ENCODE measurements around the gene ENOPH1. TPM values are rescaled to one million over a fixed set of nuclear protein-coding genes. Genes with fewer than 3 reads are reported as not detected.

The ENOPH1 gene
- 23.7 TPM for polyA plus RNA-seq (2013, experiment 1 of 2)
- polyA plus RNA-seq (2013, experiment 2 of 2): 25.9 TPM

DNA sequence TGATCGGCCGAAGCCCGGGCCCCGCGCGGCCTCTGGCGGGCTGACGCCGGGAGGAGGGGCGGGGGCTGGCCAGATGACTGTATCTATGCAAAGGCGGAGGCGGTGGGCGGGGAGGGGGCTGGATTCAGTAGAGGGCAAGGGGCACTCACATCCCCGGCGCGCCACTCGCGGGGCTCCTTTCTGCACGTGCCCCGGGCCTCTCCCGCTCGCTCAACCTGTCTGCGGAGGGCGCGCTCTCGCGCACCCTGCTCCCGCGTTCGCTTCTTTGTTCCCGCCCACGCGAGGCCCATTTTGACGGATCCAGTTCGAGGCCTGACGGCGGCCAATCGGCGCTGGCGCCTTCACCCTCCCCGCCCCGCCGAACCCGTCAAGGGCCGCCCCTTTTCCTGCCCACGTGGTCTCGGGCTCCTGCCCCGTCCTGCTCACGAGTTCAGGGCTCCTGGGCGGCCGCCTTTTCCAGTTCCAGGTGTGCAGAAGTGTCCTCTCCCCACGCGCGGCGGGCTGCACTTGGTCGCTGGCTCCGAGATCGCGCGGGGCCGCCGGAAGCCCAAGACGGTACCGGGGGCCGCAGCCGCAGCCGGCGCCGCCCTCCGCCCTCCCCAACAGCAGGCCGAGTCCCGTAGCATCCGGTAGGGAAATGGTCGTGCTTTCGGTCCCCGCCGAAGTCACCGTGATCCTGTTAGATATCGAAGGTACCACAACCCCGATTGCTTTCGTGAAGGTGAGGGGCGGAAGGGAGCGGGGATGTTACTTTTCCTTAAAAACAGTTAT is at the start of gene ENOPH1, which contains the start of gene HNRNPDL:
Gene ENOPH1, plus strand, starts transcription at position 398 of the 771 bp plus-strand sequence. Its CDS starts 240 bp downstream, at position 638.
Gene HNRNPDL, minus strand, starts transcription at position 270 of the 771 bp plus-strand sequence. CDS start 772 bp downstream, outside the sequence.
- peaks cover 8% of the 10 kb centered on the region for H3K4me1 ChIP-seq (ENCODE audit: control insufficient read depth, insufficient read depth, low read depth, low read length)
- DNase-seq: peak; percentile 96

DNA sequence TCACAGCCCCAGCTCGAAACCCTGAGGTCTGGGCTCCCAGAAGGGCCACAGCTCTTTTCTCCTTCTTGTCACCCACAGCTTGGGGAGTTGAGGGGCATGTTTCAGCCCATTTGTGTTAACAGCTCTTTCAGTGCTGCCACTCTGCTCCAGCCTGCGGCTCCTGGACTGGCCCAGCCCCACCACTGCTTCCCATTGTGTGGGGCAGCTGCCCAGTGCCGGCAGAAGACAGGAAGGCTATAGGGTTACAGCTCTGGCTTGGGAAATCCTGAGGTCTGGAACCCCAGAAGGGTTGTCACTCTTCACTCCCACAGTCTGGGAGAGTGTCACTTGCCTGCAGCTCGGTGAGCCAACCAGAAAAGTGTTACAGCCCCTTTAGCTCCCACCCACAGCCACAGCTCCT is 49.6 kb upstream of the ENOPH1 start:
- H3K4me2 ChIP-seq (ENCODE audit: low read length, poor library complexity, severe bottlenecking): no peak overlapping the region
- H3K18ac ChIP-seq (ENCODE audit: low read depth in 1 of 2, low read length in 2 of 2): no peak overlapping the region
- no peak overlapping the region for H2BK15ac ChIP-seq (ENCODE audit: low read depth, poor library complexity, severe bottlenecking)
- H2BK5ac ChIP-seq (ENCODE audit: low read depth, low read length, poor library complexity, severe bottlenecking): no peak overlapping the region
- no peak overlapping the region for H4K91ac ChIP-seq (ENCODE audit: low read length)
- H2BK120ac ChIP-seq (ENCODE audit: low read depth, low read length): no peak overlapping the region
- no peak overlapping the region for H4K8ac ChIP-seq (ENCODE audit: low read length)
- H3K4me3 ChIP-seq (ENCODE audit: insufficient read depth in 1 of 2, low read depth in 1 of 2, low read length in 2 of 2): no peak overlapping the region
- H2AK5ac ChIP-seq (ENCODE audit: low read length, severe bottlenecking): no peak overlapping the region
- DNase-seq: no peak
- no peak overlapping the region for H3K14ac ChIP-seq (ENCODE audit: low read length in 2 of 2)
- WGBS: 96% methylated on average over 4 of the region's 4 CpGs
- H3K27me3 ChIP-seq (ENCODE audit: control insufficient read depth in 1 of 2, insufficient read depth in 1 of 2, low read length in 2 of 2): no peaks in the 10 kb centered on the region
- H3K79me1 ChIP-seq (replicated peaks; ENCODE audit: low read length, poor library complexity, severe bottlenecking): peaks cover 25% of the 10 kb centered on the region
- no peak overlapping the region for H3K23ac ChIP-seq (ENCODE audit: low read length in 2 of 2)
- H3K4ac ChIP-seq (ENCODE audit: low read depth in 1 of 2, low read length in 2 of 2): no peak overlapping the region
- peaks cover 5% of the 10 kb centered on the region for H3K4me1 ChIP-seq (ENCODE audit: control insufficient read depth, insufficient read depth, low read depth, low read length)
- H3K9ac ChIP-seq (ENCODE audit: low read length): no peak overlapping the region
- H3K9me3 ChIP-seq (ENCODE audit: control insufficient read depth, low read length): no peaks in the 10 kb centered on the region
- no peak overlapping the region for H2AFZ ChIP-seq (ENCODE audit: low read depth, low read length)
- H2BK12ac ChIP-seq (ENCODE audit: low read length in 2 of 2): no peak overlapping the region
- H3K36me3 ChIP-seq (ENCODE audit: control insufficient read depth in 1 of 2, insufficient read depth in 2 of 2, low read depth in 1 of 2, low read length in 2 of 2): peaks cover 4 to 11% of the 10 kb centered on the region in 2 experiments
- H3K27ac ChIP-seq (ENCODE audit: low read length, poor library complexity, severe bottlenecking): no peak overlapping the region

More for the DNA sequence above, at the start of gene ENOPH1, which contains the start of gene HNRNPDL:
- peak within 1 kb of the TSS; percentile 76 for H2AK5ac ChIP-seq (ENCODE audit: low read length, severe bottlenecking)
- H2BK120ac ChIP-seq (ENCODE audit: low read depth, low read length): peak within 1 kb of the TSS; percentile 82
- peak within 1 kb of the TSS; percentile 100 for H3K9ac ChIP-seq (ENCODE audit: low read length)
- peak within 1 kb of the TSS in 1 of 2 experiments; percentile 98 for H3K23ac ChIP-seq (ENCODE audit: low read length in 2 of 2)
- H3K18ac ChIP-seq (ENCODE audit: low read depth in 1 of 2, low read length in 2 of 2): peak within 1 kb of the TSS; percentile 86 to 99
- H2BK5ac ChIP-seq (ENCODE audit: low read depth, low read length, poor library complexity, severe bottlenecking): peak within 1 kb of the TSS; percentile 94
- H3K27ac ChIP-seq (ENCODE audit: low read length, poor library complexity, severe bottlenecking): peak within 1 kb of the TSS; percentile 98
- H3K4me3 ChIP-seq (ENCODE audit: insufficient read depth in 1 of 2, low read depth in 1 of 2, low read length in 2 of 2): peak within 1 kb of the TSS; percentile 98 to 100
- H2BK15ac ChIP-seq (ENCODE audit: low read depth, poor library complexity, severe bottlenecking): peak within 1 kb of the TSS; percentile 89
- peak within 1 kb of the TSS; percentile 95 to 100 for H3K4ac ChIP-seq (ENCODE audit: low read depth in 1 of 2, low read length in 2 of 2)
- under 1% methylated on average over 60 of the region's 83 CpGs for WGBS
- H4K91ac ChIP-seq (ENCODE audit: low read length): peak within 1 kb of the TSS; percentile 97
- no peaks in the 10 kb centered on the region for H3K9me3 ChIP-seq (ENCODE audit: control insufficient read depth, low read length)
- H3K4me2 ChIP-seq (ENCODE audit: low read length, poor library complexity, severe bottlenecking): peak within 1 kb of the TSS; percentile 99
- H2BK12ac ChIP-seq (ENCODE audit: low read length in 2 of 2): peak within 1 kb of the TSS; percentile 6 to 80
- H3K79me1 ChIP-seq (replicated peaks; ENCODE audit: low read length, poor library complexity, severe bottlenecking): peaks cover 10% of the 10 kb centered on the region
- H2AFZ ChIP-seq (ENCODE audit: low read depth, low read length): peak within 1 kb of the TSS; percentile 86
- no peaks in the 10 kb centered on the region for H3K27me3 ChIP-seq (ENCODE audit: control insufficient read depth in 1 of 2, insufficient read depth in 1 of 2, low read length in 2 of 2)
- peak within 1 kb of the TSS; percentile 83 for H4K8ac ChIP-seq (ENCODE audit: low read length)
- H3K14ac ChIP-seq (ENCODE audit: low read length in 2 of 2): peak within 1 kb of the TSS in 1 of 2 experiments; percentile 93
- peaks cover 8 to 33% of the 10 kb centered on the region in 2 experiments for H3K36me3 ChIP-seq (ENCODE audit: control insufficient read depth in 1 of 2, insufficient read depth in 2 of 2, low read depth in 1 of 2, low read length in 2 of 2)

DNA sequence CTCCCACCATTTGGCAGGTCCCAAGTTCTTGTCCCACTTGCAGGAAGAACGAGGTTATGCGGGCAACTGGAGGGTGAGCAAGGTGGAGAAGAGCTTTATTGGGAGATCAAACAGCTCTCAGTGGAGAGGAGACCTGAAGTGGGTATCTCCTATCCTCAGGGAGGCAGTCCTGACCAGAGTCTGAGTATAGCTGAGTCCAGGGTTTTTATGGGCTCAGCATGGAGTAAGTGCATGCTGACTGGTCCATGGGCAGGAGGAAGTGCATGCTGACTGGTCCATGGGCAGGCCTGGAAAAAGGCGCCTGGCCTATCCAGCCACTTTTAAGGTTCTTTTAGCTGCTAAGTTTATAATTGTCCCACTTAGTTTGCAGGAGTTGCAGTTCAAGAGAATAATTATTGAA is 49.2 kb upstream of the ENOPH1 start:
- H3K9me3 ChIP-seq (ENCODE audit: control insufficient read depth, low read length): no peaks in the 10 kb centered on the region
- H3K27ac ChIP-seq (ENCODE audit: low read length, poor library complexity, severe bottlenecking): no peak overlapping the region
- 97% methylated on average over 3 of the region's 3 CpGs for WGBS
- DNase-seq: no peak
- peaks cover 4% of the 10 kb centered on the region for H3K4me1 ChIP-seq (ENCODE audit: control insufficient read depth, insufficient read depth, low read depth, low read length)
- H3K4me3 ChIP-seq (ENCODE audit: insufficient read depth in 1 of 2, low read depth in 1 of 2, low read length in 2 of 2): no peak overlapping the region
- H2BK15ac ChIP-seq (ENCODE audit: low read depth, poor library complexity, severe bottlenecking): no peak overlapping the region
- peaks cover 24% of the 10 kb centered on the region for H3K79me1 ChIP-seq (replicated peaks; ENCODE audit: low read length, poor library complexity, severe bottlenecking)
- no peak overlapping the region for H3K18ac ChIP-seq (ENCODE audit: low read depth in 1 of 2, low read length in 2 of 2)
- H3K36me3 ChIP-seq (ENCODE audit: control insufficient read depth in 1 of 2, insufficient read depth in 2 of 2, low read depth in 1 of 2, low read length in 2 of 2): peaks cover 4 to 11% of the 10 kb centered on the region in 2 experiments
- H3K27me3 ChIP-seq (ENCODE audit: control insufficient read depth in 1 of 2, insufficient read depth in 1 of 2, low read length in 2 of 2): no peaks in the 10 kb centered on the region
- no peak overlapping the region for H3K23ac ChIP-seq (ENCODE audit: low read length in 2 of 2)
- H2AFZ ChIP-seq (ENCODE audit: low read depth, low read length): no peak overlapping the region
- H2BK120ac ChIP-seq (ENCODE audit: low read depth, low read length): no peak overlapping the region
- H2BK5ac ChIP-seq (ENCODE audit: low read depth, low read length, poor library complexity, severe bottlenecking): no peak overlapping the region
- H2BK12ac ChIP-seq (ENCODE audit: low read length in 2 of 2): no peak overlapping the region
- H2AK5ac ChIP-seq (ENCODE audit: low read length, severe bottlenecking): no peak overlapping the region
- no peak overlapping the region for H3K14ac ChIP-seq (ENCODE audit: low read length in 2 of 2)
- no peak overlapping the region for H4K8ac ChIP-seq (ENCODE audit: low read length)
- no peak overlapping the region for H4K91ac ChIP-seq (ENCODE audit: low read length)
- H3K4me2 ChIP-seq (ENCODE audit: low read length, poor library complexity, severe bottlenecking): no peak overlapping the region
- no peak overlapping the region for H3K4ac ChIP-seq (ENCODE audit: low read depth in 1 of 2, low read length in 2 of 2)
- H3K9ac ChIP-seq (ENCODE audit: low read length): no peak overlapping the region

DNA sequence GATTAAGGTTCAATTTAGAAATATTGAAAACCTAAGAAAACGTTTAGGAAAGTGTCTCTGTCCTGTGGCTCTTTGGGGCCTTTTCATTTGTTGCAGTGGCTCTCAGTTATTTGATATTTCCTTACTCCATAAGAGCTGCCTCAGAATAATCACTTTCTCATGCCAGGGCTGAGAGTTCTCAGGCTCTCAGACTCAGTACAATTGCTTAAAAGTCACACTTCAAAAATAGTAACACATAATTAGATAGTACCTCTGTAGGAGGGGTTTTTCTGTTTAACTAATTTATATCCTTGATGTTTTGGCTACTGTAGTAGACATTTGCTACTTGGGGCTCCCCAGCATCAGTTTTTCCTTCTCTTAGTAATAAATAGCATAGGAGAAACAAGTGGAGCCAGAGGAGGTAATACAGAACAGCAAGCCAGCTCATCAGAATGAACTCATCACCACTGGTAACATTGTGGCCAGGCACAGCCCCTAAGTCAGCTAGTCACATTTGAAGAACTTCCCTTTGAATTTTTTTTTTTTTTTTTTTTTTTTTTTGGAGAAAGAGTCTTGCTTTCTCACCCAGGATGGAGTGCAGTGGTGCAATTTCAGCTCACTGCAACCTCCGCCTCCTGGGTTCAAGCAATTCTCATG is 48.6 kb upstream of the ENOPH1 start:
- no peaks in the 10 kb centered on the region for H3K27me3 ChIP-seq (ENCODE audit: control insufficient read depth in 1 of 2, insufficient read depth in 1 of 2, low read length in 2 of 2)
- H3K79me1 ChIP-seq (replicated peaks; ENCODE audit: low read length, poor library complexity, severe bottlenecking): peaks cover 21% of the 10 kb centered on the region
- no peaks in the 10 kb centered on the region for H3K9me3 ChIP-seq (ENCODE audit: control insufficient read depth, low read length)
- no peak overlapping the region for H2BK120ac ChIP-seq (ENCODE audit: low read depth, low read length)
- DNase-seq: no peak
- no peak overlapping the region for H3K14ac ChIP-seq (ENCODE audit: low read length in 2 of 2)
- H3K9ac ChIP-seq (ENCODE audit: low read length): no peak overlapping the region
- H2BK15ac ChIP-seq (ENCODE audit: low read depth, poor library complexity, severe bottlenecking): no peak overlapping the region
- H2AK5ac ChIP-seq (ENCODE audit: low read length, severe bottlenecking): no peak overlapping the region
- H4K91ac ChIP-seq (ENCODE audit: low read length): no peak overlapping the region
- no peak overlapping the region for H3K27ac ChIP-seq (ENCODE audit: low read length, poor library complexity, severe bottlenecking)
- whole genome bisulfite sequencing: 60% methylated on average over 2 of the region's 2 CpGs
- no peak overlapping the region for H3K4me2 ChIP-seq (ENCODE audit: low read length, poor library complexity, severe bottlenecking)
- no peak overlapping the region for H4K8ac ChIP-seq (ENCODE audit: low read length)
- no peak overlapping the region for H3K4ac ChIP-seq (ENCODE audit: low read depth in 1 of 2, low read length in 2 of 2)
- H3K4me3 ChIP-seq (ENCODE audit: insufficient read depth in 1 of 2, low read depth in 1 of 2, low read length in 2 of 2): no peak overlapping the region
- H2BK5ac ChIP-seq (ENCODE audit: low read depth, low read length, poor library complexity, severe bottlenecking): no peak overlapping the region
- H3K23ac ChIP-seq (ENCODE audit: low read length in 2 of 2): no peak overlapping the region
- H3K36me3 ChIP-seq (ENCODE audit: control insufficient read depth in 1 of 2, insufficient read depth in 2 of 2, low read depth in 1 of 2, low read length in 2 of 2): peaks cover 4 to 11% of the 10 kb centered on the region in 2 experiments
- H3K4me1 ChIP-seq (ENCODE audit: control insufficient read depth, insufficient read depth, low read depth, low read length): peaks cover 3% of the 10 kb centered on the region
- no peak overlapping the region for H3K18ac ChIP-seq (ENCODE audit: low read depth in 1 of 2, low read length in 2 of 2)
- no peak overlapping the region for H2BK12ac ChIP-seq (ENCODE audit: low read length in 2 of 2)
- H2AFZ ChIP-seq (ENCODE audit: low read depth, low read length): no peak overlapping the region

Data from mesenchymal stem cell (in vitro differentiated cells and primary cell).